Measurements from ENCODE around the gene SMC5.

GRCh38 chr9:70303268-70303667 lies 44.5 kb downstream of the SMC5 start:
- TF ChIP-seq CTCF (conservative IDR thresholded peaks at IDR 0.05) = no peak
- no peak for TF ChIP-seq ZFX (IDR thresholded peaks at IDR 0.05)

Data from C4-2B (cell line).